Measurements from ENCODE around the gene SLC35F3.

GRCh38 chr1:233965856-233966255 is 61.4 kb downstream of the SLC35F3 start:
- TF ChIP-seq CTCF (IDR thresholded peaks at IDR 0.05; ENCODE audit: low read depth, low read length, poor library complexity, severe bottlenecking) (no peak), EZH2phosphoT487 (IDR thresholded peaks at IDR 0.05; ENCODE audit: borderline replicate concordance, low read length) (no peak)
